NCI-H2107 (cell line): ENCODE measurements around the gene RAVER1.
"Not testable (repeated sequence)": the region's sequence is repeated elsewhere in the genome, so short reads cannot be mapped to it uniquely, and the experiment has no call there.

Experiments
- DNase-seq: peaks from one replicate; lab custom pipeline; 2025; lab: John Stamatoyannopoulos, UW

RAVER1 gene

DNA sequence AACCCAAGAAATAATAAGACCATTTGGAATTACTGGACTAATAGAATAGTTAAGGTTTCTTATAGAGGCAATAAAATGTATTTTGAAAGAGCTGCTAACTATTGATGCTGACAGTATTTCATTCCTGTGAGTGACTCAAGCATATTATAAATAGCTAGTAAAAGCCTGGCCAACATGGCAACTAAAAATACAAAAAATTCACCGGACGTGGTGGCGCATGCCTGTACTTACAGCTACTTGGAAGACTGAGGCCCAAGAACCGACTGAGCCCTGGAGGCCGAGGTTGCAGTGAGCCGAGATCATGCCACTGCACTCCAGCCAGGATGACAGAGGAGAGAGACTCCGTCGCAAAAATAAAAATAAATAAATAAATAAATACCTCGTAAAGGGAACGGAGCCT lies 11.5 kb upstream of the RAVER1 start:
- DNase-seq = no peak

DNA sequence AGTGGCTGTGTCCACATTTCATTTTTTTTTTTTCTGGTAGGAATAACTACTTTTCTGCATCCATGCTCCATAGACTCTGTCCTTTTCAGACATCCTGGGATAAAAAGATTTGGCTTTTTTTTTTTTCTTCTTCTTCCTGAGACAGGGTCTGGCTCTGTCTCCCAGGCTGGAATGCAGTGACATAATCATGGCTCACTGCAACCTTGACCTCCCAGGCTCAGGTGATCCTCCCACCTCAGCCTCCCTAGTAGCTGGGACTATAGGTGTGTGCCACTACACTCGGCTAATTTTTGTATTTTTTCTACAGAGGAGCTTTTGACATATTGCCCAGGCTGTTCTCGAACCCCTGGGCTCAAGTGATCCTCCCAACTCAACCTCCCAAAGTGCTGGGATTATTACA lies 10.2 kb upstream of the RAVER1 start:
- no peak for DNase-seq

DNA sequence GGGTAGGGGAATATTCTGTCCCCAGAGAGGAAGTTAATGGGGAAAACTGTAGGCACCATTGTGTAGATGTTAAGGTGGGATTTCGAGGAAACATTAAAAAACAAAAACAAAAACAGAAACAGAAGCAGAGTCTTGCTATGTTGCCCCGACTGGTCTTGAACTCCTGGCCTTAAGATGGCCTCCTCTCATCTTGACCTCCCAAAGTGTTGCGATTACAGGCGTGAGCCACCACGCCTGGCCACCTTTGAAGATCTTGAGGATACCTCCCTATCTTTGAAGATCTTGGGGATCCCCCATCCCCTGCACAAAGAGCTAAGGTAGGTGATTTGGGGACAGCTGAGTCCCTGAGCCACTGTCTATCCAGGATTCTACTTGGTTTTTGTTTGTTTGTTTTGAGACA lies 6.6 kb upstream of the RAVER1 start:
- no peak for DNase-seq

DNA sequence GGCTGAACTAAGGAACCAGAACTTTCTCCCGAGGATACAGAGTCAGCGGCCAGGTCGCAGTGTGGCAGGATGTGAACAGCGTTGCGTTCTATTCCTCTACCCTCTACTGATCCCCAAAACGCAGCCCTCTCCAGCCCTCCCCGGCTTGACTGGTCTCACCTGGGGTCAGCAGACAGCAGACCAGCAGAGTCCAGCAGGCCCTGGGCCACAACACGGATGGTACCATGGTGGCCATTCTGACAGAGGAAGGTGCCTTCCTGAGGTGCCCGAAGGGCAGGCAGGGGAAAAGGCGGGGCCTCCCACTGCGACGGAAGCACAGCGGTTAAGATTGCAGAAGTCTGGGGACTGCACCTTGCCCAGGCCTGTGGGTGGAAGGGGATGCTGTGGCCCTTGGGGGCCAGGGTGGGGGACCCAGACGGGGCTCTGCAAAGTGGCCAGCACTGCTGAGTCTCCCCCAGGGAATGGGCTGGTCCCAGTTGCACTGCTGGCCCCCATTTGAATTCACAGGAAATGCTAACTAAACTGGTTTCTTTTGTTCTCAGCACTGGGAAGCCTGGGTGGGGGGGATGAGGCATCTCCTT lies 6.1 kb upstream of the RAVER1 start, which contains the start of gene ICAM3:
Gene ICAM3, minus strand, starts transcription at position 245 of the 581 bp plus-strand sequence. Its CDS starts 10 bp downstream, at position 235.
- DNase-seq = no peak

DNA sequence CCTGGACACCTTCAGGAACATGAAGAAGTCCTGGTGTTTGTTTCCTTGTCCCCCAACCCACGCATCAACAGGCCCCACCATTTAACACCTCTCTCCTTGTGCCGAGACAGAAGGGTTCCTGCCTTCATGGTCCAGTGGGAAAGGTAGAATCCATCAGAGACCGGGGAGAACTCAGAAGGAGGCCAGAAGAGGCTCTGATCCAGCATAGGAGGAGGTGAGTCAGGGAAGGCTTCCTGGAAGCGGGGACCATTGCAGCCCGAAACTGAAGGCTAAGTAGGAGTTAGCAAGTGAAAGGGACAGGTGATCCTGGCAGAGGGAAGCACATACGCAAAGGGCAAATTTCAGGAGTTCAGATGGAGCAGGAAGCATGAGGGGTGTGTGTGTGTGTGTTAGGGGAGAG lies 5.6 kb upstream of the RAVER1 start:
- no peak for DNase-seq

DNA sequence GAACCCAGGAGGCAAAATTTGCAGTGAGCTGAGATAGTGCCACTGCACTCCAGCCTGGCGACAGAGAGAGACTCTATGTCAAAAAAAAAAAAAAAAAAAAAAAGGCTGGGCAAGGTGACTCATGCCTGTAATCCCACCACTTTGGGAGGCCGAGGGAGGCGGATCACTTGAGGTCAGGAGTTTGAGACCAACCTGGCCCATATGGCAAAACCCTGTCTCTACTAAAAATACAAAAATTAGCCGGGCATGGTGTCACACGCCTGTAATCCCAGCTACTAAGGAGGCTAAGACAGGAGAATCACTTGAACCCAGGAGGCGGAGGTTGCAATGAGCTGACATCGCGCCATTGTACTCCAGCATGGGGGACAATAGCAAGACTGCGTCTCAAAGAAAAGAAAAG lies 3.4 kb upstream of the RAVER1 start:
- not testable (repeated sequence) for DNase-seq

DNA sequence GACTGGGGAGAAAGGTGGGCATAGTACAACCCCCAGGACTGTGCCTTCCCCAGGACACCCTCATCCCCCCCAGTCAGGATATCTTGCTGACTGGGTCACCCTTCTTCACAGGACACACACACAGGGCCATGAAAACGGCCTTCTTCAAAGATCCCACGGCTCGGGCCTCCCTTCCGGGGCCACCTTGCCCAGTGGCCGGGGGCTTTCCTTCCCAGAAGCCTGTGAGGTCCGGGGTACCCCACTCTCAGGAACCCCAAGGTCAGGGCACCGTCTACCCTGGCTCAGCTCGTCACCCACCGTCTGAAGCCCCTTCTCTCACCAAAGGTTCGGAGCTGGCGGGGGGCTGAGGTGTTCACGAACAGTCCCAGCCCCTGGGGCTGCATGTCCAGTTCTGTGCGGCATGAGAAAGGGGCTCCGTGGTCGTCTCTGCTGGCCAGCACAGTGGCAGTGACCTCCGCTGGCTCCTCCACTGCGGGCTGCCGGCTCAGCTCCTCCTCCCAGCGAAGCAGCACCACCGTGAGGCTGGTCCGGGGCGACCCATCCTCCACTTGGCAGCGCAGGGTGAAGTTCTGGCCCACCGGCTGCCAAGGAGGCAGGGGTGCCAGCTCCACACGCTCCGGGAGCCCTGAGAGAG lies 2.1 kb upstream of the RAVER1 start:
- DNase-seq = no peak

DNA sequence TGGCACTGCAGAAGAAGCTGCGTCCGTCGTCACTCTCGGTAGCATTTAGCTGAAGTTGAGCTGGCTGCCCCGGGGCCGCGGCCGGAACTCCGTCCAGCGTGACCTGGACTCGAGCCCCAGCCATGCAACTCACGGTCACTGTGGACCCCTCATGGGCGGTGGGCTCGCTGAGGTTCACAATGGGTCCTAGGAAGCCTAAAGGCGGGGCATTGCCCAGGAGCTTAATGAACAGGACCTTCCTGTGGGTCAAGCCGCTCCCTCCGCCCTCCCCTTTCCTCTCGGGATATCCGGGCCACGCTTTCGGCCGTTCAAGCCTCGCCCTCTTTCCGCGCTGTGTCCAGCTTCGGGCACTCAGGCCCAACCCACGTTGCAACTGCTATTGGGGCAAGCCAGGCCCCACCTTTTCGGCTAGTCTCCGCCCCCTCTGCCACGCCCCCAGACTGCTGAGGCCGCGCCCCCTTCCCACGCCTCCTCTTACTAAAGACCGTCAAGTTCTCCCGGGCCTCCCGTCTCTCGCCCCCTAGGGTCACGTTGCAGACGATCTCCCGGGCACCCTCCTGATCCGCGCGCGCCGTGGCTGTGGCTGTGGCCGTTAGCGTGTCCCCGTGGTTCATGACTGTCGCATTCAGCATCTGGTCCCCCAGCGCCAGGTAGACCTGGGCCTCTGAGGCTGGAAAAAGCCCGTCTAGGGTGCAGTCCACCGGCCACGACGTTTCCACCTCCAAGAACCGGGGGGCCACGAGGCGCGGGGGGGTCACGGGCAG lies 1.4 kb upstream of the RAVER1 start:
- no peak for DNase-seq

DNA sequence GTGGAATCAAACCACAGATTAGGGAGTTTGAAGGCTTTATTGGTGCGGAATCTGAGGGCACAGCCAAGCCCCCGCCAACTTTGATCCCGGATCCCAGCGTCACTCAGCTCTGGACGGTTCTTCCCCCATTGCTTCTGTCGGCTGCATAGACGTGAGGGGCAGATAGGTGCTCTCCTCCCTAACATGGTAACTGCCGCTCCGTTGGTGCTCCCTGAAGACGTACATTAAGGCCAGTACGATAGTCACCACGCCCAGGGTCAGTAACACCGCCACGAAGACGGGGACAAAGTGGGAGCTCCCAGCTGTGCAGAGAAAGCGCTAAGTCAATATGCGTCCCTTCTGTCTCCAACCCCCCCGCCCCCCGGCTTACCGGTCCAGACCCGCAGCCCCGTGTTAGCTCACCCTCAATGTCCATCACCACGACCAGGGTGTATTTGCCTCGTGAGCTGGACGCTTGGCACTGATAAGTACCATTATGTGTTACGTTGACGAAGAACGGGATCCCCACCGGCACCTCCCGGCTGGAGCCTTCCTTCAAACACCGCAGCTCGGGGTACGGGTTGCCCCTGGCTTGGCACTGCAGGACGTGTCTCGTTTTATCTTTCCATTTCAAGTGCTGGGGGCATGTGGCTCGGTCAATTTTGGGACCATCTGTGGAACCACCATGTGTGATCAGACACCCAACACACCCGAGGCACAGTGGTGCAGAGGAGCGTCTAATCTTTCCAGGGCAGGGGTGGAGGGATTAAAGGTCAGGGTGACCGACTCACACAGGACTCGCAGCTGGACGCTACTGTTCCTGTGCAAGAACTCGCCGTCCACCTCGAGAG lies 644 bp upstream of the RAVER1 start:
- DNase-seq = no peak

DNA sequence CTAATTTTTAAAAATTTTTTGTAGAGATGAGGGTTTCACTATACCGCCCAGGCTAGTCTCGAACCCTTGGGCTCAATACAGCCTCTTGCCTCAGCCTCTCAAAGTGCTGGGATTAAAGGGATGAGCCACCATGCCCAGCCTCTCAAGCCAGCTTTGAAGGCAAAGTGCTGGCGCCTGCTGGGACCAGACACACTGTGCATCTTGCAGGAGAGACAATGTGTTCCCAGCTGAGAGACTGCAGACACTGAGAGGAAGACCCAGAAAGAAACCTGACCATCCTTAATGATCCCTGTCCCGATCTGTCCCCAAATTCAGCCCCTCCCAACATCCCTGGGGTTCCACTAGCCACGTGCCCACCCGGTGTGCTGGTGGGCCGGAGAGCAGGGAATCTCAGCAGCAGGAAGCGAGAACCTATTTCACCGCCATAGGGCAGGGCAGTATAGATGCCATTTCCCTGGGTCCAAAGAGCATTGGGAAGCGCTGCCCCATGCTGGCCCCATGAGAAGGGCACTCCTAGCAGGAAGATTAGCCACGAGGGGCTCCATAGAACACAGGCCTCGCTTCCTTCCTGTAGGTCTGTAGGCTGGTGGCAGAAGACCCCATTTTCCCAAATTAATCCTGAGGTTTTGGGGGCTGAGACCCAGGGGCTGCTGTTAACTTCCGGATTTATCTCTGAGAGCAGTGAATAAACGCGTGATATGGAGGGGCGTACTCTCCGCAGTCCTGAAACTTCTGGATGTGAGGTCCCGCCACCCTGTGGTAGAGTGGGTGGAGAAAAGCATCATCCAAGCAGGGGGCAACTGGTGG lies 968 bp downstream of the RAVER1 start:
- no peak for DNase-seq

DNA sequence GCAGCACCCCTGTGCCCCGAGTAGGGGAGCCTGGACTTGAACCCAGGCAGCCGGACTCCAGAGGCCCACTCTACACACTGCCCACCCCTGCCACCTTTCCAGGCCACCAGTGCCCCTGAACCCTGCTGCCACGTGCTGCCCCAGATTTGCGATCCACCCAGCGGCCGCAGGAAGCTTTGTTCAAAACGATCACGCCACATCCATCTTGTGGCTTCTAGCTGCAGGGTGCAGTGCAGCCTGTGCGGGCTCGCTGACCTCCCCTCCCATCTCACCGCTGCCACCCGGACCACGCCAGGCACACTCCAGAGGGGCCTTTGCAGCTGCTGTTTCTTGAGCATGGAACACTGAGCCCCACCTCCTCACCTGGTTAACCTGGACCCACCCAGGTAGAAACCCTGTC lies 3.8 kb downstream of the RAVER1 start:
- no peak for DNase-seq

DNA sequence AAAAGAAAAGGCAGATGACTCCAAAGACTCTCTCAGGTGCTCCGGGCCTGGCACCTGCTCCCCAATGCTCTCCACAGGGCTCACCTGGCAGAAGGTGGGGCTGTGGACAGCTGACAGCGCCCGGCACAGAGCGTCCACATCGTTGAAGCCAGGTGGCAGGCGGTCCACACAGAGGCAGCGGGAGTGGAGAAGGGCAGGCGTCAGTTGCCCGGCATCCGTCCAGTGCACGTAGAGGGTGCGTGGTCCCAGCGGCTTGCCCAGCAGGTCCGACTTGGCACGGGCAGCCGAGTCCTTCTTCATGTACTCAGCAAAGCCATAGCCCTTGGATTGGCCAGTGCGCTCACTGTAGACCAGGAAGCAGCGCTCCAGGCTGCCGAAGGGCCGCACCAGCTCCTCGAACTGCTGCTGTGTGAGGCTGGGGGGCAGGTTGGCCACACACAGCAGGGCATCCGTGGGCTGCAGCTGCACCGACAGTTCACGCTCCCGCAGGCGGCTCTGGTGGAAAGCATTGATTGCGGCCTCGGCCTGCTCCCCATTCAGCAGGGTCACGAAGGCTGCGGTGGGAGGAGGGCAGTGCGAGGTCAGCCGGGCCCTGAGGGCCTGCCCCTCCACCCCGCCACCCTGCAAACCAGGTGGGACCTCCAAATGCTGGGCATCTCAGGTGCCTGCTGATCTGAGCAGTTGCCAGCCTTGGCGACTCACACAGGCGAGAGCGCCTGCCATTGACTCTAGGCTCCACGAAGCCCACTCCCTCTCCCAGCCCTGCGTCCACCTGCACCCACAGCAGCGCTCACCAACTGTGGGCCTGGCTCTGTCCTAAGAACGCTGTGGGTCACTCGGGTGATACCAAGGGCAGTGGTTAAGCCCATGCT lies 4.5 kb downstream of the RAVER1 start:
- no peak for DNase-seq

DNA sequence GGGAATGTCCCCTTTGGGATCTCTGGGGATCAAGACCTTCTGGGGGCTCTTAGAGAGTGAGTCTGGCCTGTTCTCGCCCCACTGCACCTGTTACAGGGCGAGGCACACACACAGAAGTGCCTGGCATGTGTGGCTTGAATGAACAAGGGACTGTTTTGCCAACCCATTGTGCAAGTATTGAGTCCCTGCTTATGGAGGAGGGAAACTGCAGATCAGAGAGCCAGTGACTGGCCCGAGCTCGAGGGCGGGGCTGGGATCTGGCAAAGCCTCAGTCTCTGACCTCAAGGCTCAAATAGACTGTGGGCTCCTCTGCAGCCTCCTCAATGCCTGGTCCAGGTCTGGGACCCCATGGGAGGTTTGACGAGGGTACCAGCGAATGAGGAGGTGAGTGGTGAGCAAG lies 5.5 kb downstream of the RAVER1 start:
- no peak for DNase-seq

DNA sequence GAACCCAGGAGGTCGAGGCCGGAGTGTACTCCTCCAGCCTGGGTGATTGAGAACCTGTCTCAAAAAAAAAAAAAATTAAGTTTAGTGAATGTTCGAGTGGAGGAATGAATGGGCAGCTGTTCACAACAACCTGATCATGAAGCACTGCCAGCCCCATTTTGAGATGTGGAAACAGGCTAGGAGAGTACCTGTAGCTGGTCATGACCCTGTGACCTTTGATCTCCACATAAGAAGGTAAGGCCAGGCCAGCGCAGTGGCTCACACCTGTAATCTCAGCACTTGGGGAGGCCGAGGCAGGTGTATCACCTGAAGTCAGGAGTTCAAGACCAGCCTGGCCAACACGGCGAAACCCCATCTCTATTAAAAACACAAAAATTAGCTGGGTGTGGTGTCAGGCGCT lies 7.6 kb downstream of the RAVER1 start:
- DNase-seq = no peak

DNA sequence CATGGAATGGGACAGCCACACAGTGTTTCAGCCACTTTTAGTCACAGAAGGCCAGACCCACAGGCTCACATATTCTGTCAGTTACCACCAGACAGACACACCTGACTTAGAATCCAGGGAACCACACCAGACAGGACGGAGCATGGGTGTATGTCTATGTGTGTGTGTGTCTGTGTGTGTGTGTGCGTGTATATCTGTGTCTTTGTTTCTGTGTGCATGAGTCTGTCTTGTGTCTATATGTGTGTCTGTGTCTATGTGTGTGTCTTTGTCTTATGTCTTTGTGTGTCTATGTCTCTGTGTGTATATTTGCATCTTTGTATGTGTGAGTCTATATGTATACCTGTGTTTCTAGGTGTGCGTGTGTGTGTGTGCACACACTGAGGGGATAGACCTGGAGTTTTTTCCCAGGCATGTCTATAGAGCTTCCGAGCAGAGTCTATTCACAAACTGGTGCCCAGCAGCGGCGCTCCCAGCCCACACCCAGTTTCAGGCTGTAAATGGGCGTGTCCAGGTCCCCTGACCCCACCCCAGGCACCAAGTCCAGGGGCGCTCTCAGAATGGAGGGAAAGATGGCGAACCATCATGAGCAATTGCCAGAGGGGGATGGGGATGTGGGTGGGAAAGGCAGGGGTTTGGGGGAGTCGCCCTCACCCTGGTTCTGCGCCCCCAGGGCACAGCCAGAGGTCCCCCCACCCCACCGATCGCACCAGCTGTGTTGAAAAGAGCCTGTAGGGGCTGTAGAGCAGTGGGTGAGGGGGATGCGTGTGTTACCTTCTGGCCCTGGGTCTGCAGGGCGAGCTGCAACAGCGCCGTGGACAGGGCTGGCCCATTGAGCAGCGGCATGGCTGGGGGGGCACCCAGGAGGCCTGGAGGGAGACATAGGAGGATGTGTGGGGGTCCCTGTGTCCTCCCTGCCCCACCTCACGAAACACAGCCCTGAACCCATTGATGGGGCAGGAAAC lies 11.2 kb downstream of the RAVER1 start:
- no peak for DNase-seq

DNA sequence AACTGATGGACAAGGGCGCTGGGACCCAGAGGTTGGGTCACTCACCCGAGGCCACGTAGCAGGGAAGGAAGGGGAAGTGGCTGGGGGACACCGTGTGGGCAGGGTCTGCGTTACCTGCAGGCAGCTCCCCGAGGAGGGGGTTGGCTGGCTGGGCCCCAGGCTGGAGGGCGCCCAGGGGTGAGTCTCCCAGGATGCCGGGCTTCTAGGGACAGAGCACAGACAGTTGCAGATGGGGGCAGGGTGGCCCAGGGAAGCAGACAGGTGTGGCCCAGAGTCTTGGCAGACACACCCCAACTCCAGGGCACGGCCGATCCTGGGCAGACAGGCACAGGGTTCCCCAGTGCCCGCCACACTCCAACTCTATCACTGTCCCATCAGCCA lies 11.9 kb downstream of the RAVER1 start:
- no peak for DNase-seq

DNA sequence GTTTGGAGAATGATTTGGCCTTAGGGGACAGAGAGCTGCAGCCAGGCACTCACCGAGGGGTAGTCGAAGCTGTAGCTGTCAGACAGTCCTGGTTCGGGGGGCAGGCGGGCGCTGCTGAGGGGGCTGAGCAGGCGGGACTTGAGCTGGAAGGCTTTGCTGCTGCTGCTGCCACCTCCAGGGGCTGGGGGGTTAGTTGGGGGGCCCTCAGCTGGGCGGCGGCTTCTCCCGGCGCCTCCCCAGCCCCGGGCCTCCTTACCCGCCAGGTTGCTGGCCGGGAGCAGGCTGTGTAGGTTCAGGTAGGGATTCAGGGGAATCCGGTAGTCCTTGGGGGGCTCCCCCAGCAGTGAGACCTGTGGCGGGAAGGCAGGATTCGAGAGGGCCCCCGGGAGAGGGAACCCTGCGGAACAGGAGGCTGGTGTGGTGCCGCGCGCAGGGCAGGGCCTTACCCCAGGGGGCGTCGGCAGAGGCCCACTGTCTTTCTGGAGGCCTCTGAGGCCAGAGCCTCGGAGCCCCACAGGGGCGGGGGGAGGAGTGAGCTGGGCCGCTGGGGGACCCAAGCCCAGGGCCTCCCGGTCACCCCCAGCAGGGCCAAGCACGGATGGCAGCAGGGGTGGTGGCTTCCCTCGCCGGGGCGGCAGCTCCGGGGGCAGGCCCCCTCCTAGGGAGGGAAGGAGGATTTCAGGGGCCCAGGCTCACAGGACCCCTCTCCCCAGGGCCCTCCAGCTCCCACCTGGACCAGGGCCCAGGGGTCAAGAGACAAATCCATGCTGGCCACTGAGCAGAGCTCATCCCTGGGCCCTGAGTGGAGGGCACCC lies 12.5 kb downstream of the RAVER1 start:
- no peak for DNase-seq

DNA sequence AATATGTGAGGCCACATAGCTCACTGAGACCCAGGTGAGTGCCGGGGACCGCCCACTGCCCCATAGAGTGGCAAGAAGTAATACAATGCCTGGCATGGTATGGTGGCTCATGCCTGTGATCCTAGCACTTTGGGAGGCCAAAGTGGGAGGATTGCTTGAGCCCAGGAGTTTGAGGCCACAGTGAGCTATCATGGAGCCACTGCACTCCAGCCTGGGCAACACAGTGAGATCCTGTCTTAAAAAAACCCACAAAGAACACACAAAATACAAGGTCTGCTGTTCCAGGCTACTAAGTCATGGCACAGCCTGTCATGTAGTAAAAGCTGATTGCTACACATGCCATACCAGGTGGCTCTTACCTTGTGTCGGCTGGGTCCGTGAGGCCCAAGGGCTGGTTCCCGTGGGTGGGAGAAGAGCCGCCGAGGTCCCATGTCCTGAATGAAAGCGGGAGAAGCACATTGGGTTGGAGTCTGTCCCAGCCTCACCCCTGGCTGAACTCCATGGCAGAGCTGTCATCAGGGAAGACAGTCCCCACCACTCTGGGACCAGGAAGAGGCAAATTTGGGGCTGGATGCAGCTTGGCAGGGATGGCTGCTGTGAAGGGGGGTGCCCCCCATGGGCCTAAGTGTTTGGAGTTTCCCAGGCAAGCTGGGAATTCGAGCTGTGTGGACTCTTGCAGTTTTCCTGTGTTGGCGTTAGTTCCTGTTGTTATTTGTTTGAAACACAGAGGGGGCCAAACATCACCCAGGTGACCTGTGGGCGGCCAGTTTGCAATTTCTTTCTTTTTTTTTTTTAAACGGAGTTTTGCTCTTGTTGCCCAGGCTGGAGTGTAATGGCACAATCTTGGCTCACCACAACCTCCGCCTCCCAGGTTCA lies 14.3 kb downstream of the RAVER1 start:
- DNase-seq = no peak
